ENCODE measurements around the gene HTR3E. TPM values are rescaled to one million over a fixed set of nuclear protein-coding genes. Genes with fewer than 3 reads are reported as not detected.

Gene HTR3E
- polyA plus RNA-seq, 2 of the 4 experiments (the other 2 are of a cell fraction): not detected

DNA sequence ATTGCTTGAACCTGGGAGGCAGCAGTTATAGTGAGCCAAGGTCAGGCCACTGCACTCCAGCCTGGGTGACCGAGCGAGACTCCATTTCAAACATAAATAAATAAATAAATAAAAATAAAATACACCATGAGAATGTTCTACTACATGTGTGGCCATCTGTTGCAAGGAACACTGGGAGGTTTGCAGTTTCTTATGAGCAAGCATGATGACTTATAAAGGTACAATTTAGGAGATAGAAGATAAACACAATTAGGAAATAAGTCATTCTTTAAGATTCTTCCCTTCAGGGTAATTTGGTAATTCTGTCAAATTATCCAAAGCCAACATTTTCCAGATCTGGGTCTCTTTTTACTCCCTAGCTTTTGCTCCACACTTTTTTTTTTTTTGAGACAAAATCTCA, 30.7 kb upstream of the HTR3E start:
- POLR2A ChIA-PET: no interaction called here
- TF ChIP-seq SREBF2 (IDR thresholded peaks at IDR 0.05) (no peak), HOXB13 (CRISPR knock-in tag; IDR thresholded peaks at IDR 0.05; ENCODE audit: low read depth) (no peak), NR3C1 (IDR thresholded peaks at IDR 0.05) (no peak), PHF8 (IDR thresholded peaks at IDR 0.05; ENCODE audit: borderline replicate concordance, low read depth) (no peak), MAZ (IDR thresholded peaks at IDR 0.05; ENCODE audit: borderline replicate concordance, low read depth, low read length) (no peak), NFE2L2 (conservative IDR thresholded peaks at IDR 0.05; ENCODE audit: low read length) (no peak), ZNF302 (CRISPR knock-in tag; IDR thresholded peaks at IDR 0.05) (no peak), TP53 (CRISPR knock-in tag; IDR thresholded peaks at IDR 0.05) (no peak), SMC3 (IDR thresholded peaks at IDR 0.05) (no peak), RARB (CRISPR knock-in tag; IDR thresholded peaks at IDR 0.05) (no peak), RFX5 (IDR thresholded peaks at IDR 0.05) (no peak), ESRRA (IDR thresholded peaks at IDR 0.05; ENCODE audit: borderline replicate concordance, low read length) (no peak)
- TF ChIP-seq, protein P1, sequence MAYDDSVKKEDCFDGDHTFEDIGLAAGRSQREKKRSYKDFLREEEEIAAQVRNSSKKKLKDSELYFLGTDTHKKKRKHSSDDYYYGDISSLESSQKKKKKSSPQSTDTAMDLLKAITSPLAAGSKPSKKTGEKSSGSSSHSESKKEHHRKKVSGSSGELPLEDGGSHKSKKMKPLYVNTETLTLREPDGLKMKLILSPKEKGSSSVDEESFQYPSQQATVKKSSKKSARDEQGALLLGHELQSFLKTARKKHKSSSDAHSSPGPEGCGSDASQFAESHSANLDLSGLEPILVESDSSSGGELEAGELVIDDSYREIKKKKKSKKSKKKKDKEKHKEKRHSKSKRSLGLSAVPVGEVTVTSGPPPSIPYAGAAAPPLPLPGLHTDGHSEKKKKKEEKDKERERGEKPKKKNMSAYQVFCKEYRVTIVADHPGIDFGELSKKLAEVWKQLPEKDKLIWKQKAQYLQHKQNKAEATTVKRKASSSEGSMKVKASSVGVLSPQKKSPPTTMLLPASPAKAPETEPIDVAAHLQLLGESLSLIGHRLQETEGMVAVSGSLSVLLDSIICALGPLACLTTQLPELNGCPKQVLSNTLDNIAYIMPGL (CRISPR knock-in tag; IDR thresholded peaks at IDR 0.05; ENCODE audit: borderline replicate concordance): no peak
- TF ChIP-seq, protein P2, sequence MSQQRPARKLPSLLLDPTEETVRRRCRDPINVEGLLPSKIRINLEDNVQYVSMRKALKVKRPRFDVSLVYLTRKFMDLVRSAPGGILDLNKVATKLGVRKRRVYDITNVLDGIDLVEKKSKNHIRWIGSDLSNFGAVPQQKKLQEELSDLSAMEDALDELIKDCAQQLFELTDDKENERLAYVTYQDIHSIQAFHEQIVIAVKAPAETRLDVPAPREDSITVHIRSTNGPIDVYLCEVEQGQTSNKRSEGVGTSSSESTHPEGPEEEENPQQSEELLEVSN (IDR thresholded peaks at IDR 0.05; ENCODE audit: borderline replicate concordance, low read depth): no peak
- TF ChIP-seq, protein P3, sequence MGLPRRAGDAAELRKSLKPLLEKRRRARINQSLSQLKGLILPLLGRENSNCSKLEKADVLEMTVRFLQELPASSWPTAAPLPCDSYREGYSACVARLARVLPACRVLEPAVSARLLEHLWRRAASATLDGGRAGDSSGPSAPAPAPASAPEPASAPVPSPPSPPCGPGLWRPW (IDR thresholded peaks at IDR 0.05): no peak
- TF ChIP-seq, protein P4, sequence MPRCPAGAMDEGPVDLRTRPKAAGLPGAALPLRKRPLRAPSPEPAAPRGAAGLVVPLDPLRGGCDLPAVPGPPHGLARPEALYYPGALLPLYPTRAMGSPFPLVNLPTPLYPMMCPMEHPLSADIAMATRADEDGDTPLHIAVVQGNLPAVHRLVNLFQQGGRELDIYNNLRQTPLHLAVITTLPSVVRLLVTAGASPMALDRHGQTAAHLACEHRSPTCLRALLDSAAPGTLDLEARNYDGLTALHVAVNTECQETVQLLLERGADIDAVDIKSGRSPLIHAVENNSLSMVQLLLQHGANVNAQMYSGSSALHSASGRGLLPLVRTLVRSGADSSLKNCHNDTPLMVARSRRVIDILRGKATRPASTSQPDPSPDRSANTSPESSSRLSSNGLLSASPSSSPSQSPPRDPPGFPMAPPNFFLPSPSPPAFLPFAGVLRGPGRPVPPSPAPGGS (IDR thresholded peaks at IDR 0.05): no peak
- Histone ChIP-seq H3K4me3 (no peak overlapping the region), H3K9me3 (no peaks in the 10 kb centered on the region; the same call in 2 of the 3 replicates), H3K4me2 (no peak overlapping the region), H3K27ac (no peak overlapping the region), H3K4me1 (no peaks in the 10 kb centered on the region)
- WGBS (ENCODE audit: missing lambda C conversion rate): 68% methylated on average over 2 of the region's 2 CpGs
- FAIRE-seq (no peak), ATAC-seq (no peak), DNase-seq (ENCODE audit: low read depth in 1 of 2, low spot score in 1 of 2) (no peak)
- CTCF ChIA-PET: interaction anchor here (0.6 to 0.8 kb wide), 2 partner anchors 42 to 50 kb away, joined by 3 read pairs; no protein-coding TSS in a partner anchor

DNA sequence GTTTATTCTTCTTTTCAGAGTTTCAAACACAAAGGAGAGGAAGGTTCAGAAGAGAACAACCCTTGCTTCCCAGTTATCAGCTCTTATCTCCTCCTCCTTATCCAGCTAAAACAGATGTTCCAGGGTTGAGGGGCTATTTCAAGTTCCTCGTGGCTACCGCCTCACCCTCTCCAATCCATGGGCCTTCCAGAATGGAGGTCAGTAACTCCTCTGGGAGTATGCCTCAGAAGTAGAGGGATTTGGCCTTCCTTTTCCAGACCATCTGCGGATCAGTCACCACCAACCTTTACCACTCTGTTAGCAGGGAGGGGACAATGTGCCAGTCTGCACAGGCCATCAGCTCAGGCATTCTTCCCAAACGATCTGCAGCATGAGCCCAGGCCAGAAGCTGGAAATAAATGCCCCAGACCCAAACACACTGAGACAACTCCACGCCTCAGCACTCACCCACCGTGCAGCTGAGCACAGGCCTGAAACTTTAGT, 29.2 kb upstream of the HTR3E start:
- Histone ChIP-seq H3K9me3 (no peaks in the 10 kb centered on the region; the same call in 2 of the 3 replicates), H3K4me2 (no peak overlapping the region), H3K4me1 (no peaks in the 10 kb centered on the region), H3K27ac (no peak overlapping the region), H3K4me3 (no peak overlapping the region)
- 75% methylated on average over 6 of the region's 6 CpGs for WGBS (ENCODE audit: missing lambda C conversion rate)
- POLR2A ChIA-PET: no interaction called here
- no peak for TF ChIP-seq CBX2 (IDR thresholded peaks at IDR 0.05; ENCODE audit: borderline replicate concordance, low read depth)
- TF ChIP-seq KDM5A (IDR thresholded peaks at IDR 0.05): no peak
- CTCF ChIA-PET: no interaction called here
- FAIRE-seq (no peak), ATAC-seq (no peak), DNase-seq (ENCODE audit: low read depth in 1 of 2, low spot score in 1 of 2) (no peak)

DNA sequence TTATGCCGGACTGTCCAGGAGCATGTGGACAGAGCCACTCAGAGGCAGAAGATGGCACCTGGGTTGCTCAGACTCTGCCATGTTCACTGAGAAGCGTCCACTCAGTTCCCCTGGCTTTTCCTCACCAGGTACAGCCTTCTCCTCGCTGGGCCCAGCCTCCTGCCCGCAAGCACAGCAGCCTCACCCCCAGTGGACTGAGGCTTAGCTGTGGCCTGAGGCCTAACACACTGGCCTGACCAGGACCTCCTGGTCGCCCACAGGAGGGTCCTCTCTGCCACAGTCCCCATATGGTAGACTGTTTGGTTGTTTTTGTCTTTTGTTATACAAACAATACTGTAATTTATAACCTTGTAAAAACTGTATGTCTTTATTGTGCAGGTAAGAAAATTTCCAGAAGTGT, 28.5 kb upstream of the HTR3E start:
- 72% methylated on average over 2 of the region's 5 CpGs for WGBS (ENCODE audit: missing lambda C conversion rate)
- Histone ChIP-seq H3K4me2 (no peak overlapping the region), H3K9me3 (no peaks in the 10 kb centered on the region; the same call in 2 of the 3 replicates), H3K4me1 (no peaks in the 10 kb centered on the region), H3K27ac (no peak overlapping the region), H3K4me3 (no peak overlapping the region)
- DNase-seq (ENCODE audit: low read depth in 1 of 2, low spot score in 1 of 2) (no peak), ATAC-seq (no peak), FAIRE-seq (no peak)
- ChIA-PET POLR2A (no interaction called here), CTCF (no interaction called here)
- TF ChIP-seq MAZ (IDR thresholded peaks at IDR 0.05; ENCODE audit: borderline replicate concordance, low read depth, low read length): no peak
- TF ChIP-seq, protein P4 (IDR thresholded peaks at IDR 0.05): no peak
- TF ChIP-seq NPAS2 (CRISPR knock-in tag; IDR thresholded peaks at IDR 0.05; ENCODE audit: borderline replicate concordance): no peak
- TF ChIP-seq, protein P5, sequence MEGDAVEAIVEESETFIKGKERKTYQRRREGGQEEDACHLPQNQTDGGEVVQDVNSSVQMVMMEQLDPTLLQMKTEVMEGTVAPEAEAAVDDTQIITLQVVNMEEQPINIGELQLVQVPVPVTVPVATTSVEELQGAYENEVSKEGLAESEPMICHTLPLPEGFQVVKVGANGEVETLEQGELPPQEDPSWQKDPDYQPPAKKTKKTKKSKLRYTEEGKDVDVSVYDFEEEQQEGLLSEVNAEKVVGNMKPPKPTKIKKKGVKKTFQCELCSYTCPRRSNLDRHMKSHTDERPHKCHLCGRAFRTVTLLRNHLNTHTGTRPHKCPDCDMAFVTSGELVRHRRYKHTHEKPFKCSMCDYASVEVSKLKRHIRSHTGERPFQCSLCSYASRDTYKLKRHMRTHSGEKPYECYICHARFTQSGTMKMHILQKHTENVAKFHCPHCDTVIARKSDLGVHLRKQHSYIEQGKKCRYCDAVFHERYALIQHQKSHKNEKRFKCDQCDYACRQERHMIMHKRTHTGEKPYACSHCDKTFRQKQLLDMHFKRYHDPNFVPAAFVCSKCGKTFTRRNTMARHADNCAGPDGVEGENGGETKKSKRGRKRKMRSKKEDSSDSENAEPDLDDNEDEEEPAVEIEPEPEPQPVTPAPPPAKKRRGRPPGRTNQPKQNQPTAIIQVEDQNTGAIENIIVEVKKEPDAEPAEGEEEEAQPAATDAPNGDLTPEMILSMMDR (IDR thresholded peaks at IDR 0.05): no peak
- no peak for TF ChIP-seq PHF8 (IDR thresholded peaks at IDR 0.05; ENCODE audit: borderline replicate concordance, low read depth)
- no peak for TF ChIP-seq CBX2 (IDR thresholded peaks at IDR 0.05; ENCODE audit: borderline replicate concordance, low read depth)
- TF ChIP-seq HOXA7 (CRISPR knock-in tag; IDR thresholded peaks at IDR 0.05): no peak
- TF ChIP-seq HEYL (CRISPR knock-in tag; IDR thresholded peaks at IDR 0.05): no peak
- TF ChIP-seq RCOR1 (IDR thresholded peaks at IDR 0.05; ENCODE audit: low read depth, low read length): no peak
- TF ChIP-seq, protein P2 (IDR thresholded peaks at IDR 0.05; ENCODE audit: borderline replicate concordance, low read depth): no peak
- TF ChIP-seq, protein P6, sequence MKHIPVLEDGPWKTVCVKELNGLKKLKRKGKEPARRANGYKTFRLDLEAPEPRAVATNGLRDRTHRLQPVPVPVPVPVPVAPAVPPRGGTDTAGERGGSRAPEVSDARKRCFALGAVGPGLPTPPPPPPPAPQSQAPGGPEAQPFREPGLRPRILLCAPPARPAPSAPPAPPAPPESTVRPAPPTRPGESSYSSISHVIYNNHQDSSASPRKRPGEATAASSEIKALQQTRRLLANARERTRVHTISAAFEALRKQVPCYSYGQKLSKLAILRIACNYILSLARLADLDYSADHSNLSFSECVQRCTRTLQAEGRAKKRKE (CRISPR knock-in tag; IDR thresholded peaks at IDR 0.05; ENCODE audit: low read depth): no peak
